Karpas-422 (cell line): ENCODE measurements around the gene CST3. TPM values are rescaled to one million over a fixed set of nuclear protein-coding genes. Genes with fewer than 3 reads are reported as not detected.
"Not testable (repeated sequence)": the region's sequence is repeated elsewhere in the genome, so short reads cannot be mapped to it uniquely, and the experiment has no call there.

ENCODE experiments used
- DNase-seq: peaks from one replicate; pipeline ENCODE4 v3.0.0-alpha.2; 2015
- H2AFZ ChIP-seq: fragments of 200-600 bp; sonication (generic); 2 replicates; pipeline ENCODE4 v1.6.1; 2014; ENCODE audit warnings: antibody characterized with exemption, low read length, mixed read lengths
- H3K27ac ChIP-seq: fragments of 200-600 bp; sonication (generic); 2 replicates; pipeline ENCODE4 v1.5.1; 2014; ENCODE audit warnings: mild to moderate bottlenecking, low read length, moderate library complexity
- H3K27me3 ChIP-seq: fragments of 200-600 bp; sonication (generic); 2 replicates; pipeline ENCODE4 v1.6.1; 2014; ENCODE audit warnings: low read length, mixed read lengths
- H3K36me3 ChIP-seq: fragments of 200-600 bp; sonication (generic); 2 replicates; pipeline ENCODE4 v1.6.1; 2014; ENCODE audit warnings: low read length, mixed read lengths; ENCODE audit not compliant: insufficient read depth
- H3K4me1 ChIP-seq: fragments of 200-600 bp; sonication (generic); 2 replicates; pipeline ENCODE4 v1.6.1; 2014; ENCODE audit warnings: mild to moderate bottlenecking, low read length, mixed read lengths
- H3K4me2 ChIP-seq: fragments of 200-600 bp; sonication (generic); 2 replicates; pipeline ENCODE4 v1.6.1; 2014; ENCODE audit warnings: low read length, low read depth, mild to moderate bottlenecking; ENCODE audit not compliant: poor library complexity, severe bottlenecking
- H3K4me3 ChIP-seq: fragments of 200-600 bp; sonication (generic); 2 replicates; pipeline ENCODE4 v1.5.1; 2014; ENCODE audit warnings: mild to moderate bottlenecking, antibody characterized with exemption, low read length, mixed read lengths
- H3K79me2 ChIP-seq: fragments of 200-600 bp; sonication (generic); 2 replicates; pipeline ENCODE4 v1.6.1; 2014; ENCODE audit warnings: mild to moderate bottlenecking, low read length, mixed read lengths
- H3K9ac ChIP-seq: fragments of 200-600 bp; sonication (generic); 2 replicates; pipeline ENCODE4 v1.6.0; 2014; ENCODE audit warnings: low read length
- H3K9me2 ChIP-seq: fragments of 200-600 bp; sonication (generic), shearing (Covaris generic); replicated peaks from 2 replicates; pipeline ENCODE4 v1.6.0; 2014; ENCODE audit warnings: mild to moderate bottlenecking, low read length, moderate library complexity; ENCODE audit not compliant: insufficient read depth
- H3K9me3 ChIP-seq: fragments of 300-700, 200-600 bp; sonication (generic); 2 replicates; pipeline ENCODE4 v1.6.1; 2014; ENCODE audit warnings: low read length, mixed read lengths
- H4K20me1 ChIP-seq: fragments of 200-600 bp; sonication (generic); 2 replicates; pipeline ENCODE4 v1.6.1; 2014; ENCODE audit warnings: mild to moderate bottlenecking, antibody characterized with exemption, low read length, low read depth; ENCODE audit not compliant: insufficient read depth
- total RNA-seq: library from RNA; depleted of rRNA; stranded (reverse); fragments of >200 nt; shearing (Covaris generic); gene quantifications from 2 replicates; pipeline ENCODE4 v1.2.3, GENCODE V29; 2014; ENCODE audit warnings: low replicate concordance

The CST3 gene
- total RNA-seq, 1 experiment from 2014 or later, result not detected

DNA sequence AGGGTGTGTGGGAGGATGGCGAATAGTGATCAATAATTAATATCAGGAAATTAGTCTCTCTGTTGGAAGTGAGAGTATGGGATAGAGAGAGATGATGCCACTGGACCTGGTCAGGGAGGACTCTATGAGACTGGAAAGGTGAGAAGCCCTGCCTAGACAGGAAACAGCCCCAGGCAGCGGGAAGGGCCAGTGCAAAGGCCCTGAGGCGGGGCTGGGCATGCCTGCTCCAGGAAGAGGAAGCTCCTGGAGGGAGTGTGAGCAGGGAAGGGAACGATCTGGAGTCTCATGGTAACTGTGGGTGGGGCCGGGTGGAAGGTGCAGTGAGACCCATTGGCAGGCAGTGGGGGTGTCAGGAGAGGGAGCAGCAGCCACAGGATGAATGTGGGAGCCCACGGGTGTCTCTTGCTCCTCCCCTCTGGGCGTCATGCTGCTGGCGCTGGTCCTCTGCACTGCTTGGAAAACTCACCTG lies 1.8 kb upstream of the CST3 start:
- Histone ChIP-seq H3K9me3 (no peaks in the 10 kb centered on the region), H3K4me2 (no peak overlapping the region), H3K27ac (no peak overlapping the region), H3K9ac (no peak overlapping the region), H3K9me2 (no peaks in the 10 kb centered on the region), H3K4me1 (no peaks in the 10 kb centered on the region), H3K79me2 (no peaks in the 10 kb centered on the region), H3K27me3 (no peaks in the 10 kb centered on the region), H3K4me3 (no peak overlapping the region), H3K36me3 (no peaks in the 10 kb centered on the region), H2AFZ (no peak overlapping the region), H4K20me1 (no peaks in the 10 kb centered on the region)
- DNase-seq, result no peak

DNA sequence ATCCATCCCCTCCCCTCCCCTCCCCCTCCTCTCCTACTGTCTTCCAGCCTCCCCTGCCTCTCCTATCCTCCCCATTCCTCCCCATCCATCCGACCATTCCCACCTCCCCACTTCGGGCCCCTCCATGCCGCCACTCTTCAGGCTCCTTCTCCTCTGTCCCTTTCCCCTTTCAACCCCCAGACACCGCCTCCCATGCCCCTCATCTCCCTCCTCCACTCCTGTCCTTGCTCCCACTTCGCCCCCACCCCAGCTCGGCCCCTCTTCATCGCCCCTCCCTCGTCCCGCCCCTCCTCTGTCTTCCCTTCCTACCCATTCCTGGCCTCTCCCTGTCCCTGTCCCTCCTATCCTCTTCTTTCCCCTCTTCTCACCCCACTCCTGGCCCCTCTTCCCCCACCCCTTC lies 554 bp upstream of the CST3 start:
- Histone ChIP-seq H3K4me1 (no peaks in the 10 kb centered on the region), H3K9ac (no peak overlapping the region), H4K20me1 (no peaks in the 10 kb centered on the region), H2AFZ (no peak overlapping the region), H3K27me3 (no peaks in the 10 kb centered on the region), H3K79me2 (no peaks in the 10 kb centered on the region), H3K27ac (no peak overlapping the region), H3K9me2 (no peaks in the 10 kb centered on the region), H3K4me3 (no peak overlapping the region), H3K36me3 (no peaks in the 10 kb centered on the region), H3K4me2 (no peak overlapping the region), H3K9me3 (no peaks in the 10 kb centered on the region)
- DNase-seq, result no peak

DNA sequence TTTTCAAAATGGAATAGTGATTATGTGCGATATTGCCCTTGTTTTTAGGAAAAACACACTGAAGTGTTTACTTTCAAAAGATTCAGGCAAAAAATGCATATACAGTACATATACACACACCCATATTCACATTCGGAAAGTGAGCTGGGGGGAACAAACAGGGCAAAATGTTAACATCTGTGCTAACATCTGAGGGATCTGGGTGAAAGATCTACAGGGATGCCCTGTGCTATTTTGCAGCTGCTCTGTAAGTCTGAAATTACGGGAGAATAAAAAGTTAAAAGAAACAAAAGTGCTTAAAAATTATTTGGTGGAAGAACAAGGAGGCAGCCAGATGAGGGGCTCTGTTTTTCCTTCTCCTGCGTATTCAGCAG lies 860 bp downstream of the CST3 start:
- no peaks in the 10 kb centered on the region for H3K9me3 ChIP-seq
- H2AFZ ChIP-seq, result no peak overlapping the region
- H3K27me3 ChIP-seq, result no peaks in the 10 kb centered on the region
- no peak overlapping the region for H3K4me2 ChIP-seq
- no peaks in the 10 kb centered on the region for H3K79me2 ChIP-seq
- H3K36me3 ChIP-seq, result no peaks in the 10 kb centered on the region
- DNase-seq, result no peak
- H3K27ac ChIP-seq, result no peak overlapping the region
- H3K9me2 ChIP-seq, result no peaks in the 10 kb centered on the region
- no peaks in the 10 kb centered on the region for H4K20me1 ChIP-seq
- no peaks in the 10 kb centered on the region for H3K4me1 ChIP-seq
- no peak overlapping the region for H3K9ac ChIP-seq
- H3K4me3 ChIP-seq, result no peak overlapping the region

DNA sequence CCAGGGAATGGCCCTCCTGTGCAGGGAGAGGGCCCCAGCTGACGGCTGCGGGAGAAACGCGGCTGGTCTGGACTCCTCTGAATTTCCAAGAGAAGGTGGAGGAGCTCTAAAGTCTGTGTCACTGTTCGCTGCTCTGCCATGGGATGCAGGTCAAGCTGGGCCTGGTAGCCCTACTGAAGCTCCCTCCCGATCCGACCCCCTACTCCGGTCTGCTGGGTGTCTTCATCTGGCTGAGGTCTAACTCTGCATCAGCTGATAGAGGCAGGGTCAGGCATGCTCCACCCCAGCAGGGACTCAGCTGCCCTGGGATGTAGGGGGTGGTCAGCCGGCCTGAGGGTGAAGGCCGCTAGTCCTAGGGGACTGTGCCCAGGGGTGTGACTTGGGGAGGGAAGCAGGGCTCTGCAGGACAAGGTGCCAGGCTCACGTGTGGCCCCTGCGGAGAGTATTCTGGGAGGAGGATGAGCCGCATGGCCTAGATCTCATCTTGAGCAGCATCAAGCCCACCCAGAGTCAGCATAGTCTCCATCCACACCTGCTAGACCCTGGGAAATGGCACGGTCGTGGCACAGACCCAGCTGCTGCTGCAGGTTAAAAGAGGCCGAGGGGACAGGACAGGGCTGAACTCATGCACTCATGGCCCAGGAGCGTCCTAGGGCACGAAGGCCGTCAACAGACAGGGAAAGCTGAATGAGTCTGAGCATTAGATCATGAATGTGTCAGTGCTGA lies 1.4 kb downstream of the CST3 start:
- no peaks in the 10 kb centered on the region for H3K9me3 ChIP-seq
- H3K79me2 ChIP-seq, result no peaks in the 10 kb centered on the region
- no peak overlapping the region for H3K27ac ChIP-seq
- H3K36me3 ChIP-seq, result no peaks in the 10 kb centered on the region
- no peak overlapping the region for H3K4me3 ChIP-seq
- no peak overlapping the region for H3K4me2 ChIP-seq
- H3K4me1 ChIP-seq, result no peaks in the 10 kb centered on the region
- DNase-seq, result no peak
- no peak overlapping the region for H3K9ac ChIP-seq
- H2AFZ ChIP-seq, result no peak overlapping the region
- no peaks in the 10 kb centered on the region for H3K27me3 ChIP-seq
- no peaks in the 10 kb centered on the region for H4K20me1 ChIP-seq
- H3K9me2 ChIP-seq, result no peaks in the 10 kb centered on the region

DNA sequence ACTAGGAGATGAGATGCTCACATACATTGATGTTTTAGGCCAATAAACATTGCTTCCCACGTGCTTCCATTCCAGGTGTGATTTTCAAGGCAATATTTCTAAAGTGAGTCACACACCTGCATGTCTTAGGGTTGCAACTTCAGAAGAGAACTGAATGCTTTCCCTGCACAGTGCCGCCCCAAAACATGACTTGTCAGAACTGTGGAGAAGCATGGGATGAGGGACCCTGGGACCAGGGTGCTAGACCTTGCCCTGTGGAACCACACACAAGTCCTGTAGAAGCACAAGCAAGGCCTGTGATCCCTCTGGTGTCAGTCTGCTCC lies 2.0 kb downstream of the CST3 start:
- H3K4me2 ChIP-seq, result not testable (repeated sequence)

DNA sequence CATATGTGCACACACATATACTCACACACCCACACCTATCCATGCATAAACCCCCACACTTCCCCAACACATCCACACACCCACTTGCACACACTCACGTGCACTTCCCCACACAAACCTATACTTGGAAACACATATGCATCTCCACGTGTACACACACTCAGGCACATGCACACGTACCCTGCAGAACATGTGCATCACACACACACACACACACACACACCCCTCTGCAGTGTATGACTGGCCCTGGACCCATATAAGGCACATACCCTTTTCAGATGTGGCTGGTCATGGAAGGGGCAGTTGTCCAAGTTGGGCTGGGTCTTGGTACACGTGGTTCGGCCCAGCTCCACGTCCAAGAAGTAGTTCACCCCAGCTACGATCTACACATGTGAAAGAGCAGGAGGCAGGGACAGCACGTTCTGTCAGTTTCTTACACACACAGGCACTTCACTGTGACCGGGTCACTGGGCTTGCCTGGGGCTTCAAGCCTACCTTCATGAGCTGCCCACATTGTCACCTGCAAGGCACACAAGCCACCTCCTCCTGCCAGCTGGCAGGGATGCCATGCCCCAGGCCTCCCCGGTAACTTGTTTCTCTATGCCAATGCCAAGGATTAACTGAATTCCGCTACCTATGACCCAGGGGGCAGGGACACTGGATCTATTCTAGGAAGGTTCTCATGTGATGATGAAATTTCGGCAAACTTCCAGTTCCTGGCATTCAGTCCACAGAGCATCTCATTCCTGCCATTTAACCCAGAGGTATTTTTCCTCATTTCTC lies 2.6 kb downstream of the CST3 start:
- Histone ChIP-seq H4K20me1 (no peaks in the 10 kb centered on the region), H2AFZ (no peak overlapping the region), H3K36me3 (no peaks in the 10 kb centered on the region), H3K27ac (no peak overlapping the region), H3K4me2 (no peak overlapping the region), H3K9me3 (no peaks in the 10 kb centered on the region), H3K9ac (no peak overlapping the region), H3K9me2 (no peaks in the 10 kb centered on the region), H3K4me1 (no peaks in the 10 kb centered on the region), H3K79me2 (no peaks in the 10 kb centered on the region), H3K4me3 (no peak overlapping the region), H3K27me3 (no peaks in the 10 kb centered on the region)
- no peak for DNase-seq

More for the DNA sequence above, 2.0 kb downstream of the CST3 start:
- H3K9me3 ChIP-seq, H3K9ac ChIP-seq, H3K79me2 ChIP-seq, H3K27me3 ChIP-seq, H4K20me1 ChIP-seq, H3K36me3 ChIP-seq, H3K9me2 ChIP-seq, DNase-seq, H3K27ac ChIP-seq, H3K4me3 ChIP-seq, H2AFZ ChIP-seq, H3K4me1 ChIP-seq: not testable (repeated sequence)

DNA sequence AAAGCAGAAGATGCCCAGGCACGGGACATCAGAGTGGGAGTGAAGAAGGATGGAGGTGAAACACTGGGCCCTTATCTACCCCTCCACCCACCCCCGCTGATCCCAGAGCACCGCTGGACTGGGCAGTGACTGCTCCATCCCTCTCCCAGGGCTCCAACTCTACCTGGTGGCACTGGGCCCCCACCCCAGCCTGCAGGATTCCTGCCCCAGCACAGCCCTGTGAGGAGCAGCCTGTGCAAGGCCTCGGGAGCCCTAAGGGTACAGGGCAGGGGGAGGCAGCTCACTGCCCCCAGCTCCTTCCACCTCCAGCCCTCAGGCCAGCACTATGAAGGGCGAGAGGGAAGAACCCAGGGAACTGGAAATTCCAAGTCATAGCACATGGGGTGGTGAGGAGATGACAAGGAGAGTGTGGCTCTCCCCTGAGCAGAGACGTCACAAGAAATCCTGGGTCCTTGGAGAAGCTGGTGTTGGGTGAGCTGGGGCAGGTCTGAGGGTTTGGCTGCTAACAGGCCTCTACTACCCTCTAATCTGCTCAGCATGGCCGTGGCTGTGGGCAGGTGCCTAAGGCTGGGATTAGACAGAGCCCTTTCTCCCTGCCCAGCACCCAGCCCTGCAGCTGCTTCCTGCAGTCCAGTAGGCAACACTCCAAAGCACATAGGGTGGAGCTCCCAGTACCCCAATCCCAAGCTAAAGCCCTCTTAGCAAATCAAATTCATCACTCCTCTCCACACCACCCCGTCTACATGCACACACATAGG lies 3.5 kb downstream of the CST3 start:
- Histone ChIP-seq H3K27ac (no peak overlapping the region), H3K4me1 (no peaks in the 10 kb centered on the region), H3K9ac (no peak overlapping the region), H3K79me2 (no peaks in the 10 kb centered on the region), H3K9me2 (no peaks in the 10 kb centered on the region), H4K20me1 (no peaks in the 10 kb centered on the region), H3K36me3 (no peaks in the 10 kb centered on the region), H3K4me2 (no peak overlapping the region), H3K4me3 (no peak overlapping the region), H2AFZ (no peak overlapping the region), H3K27me3 (no peaks in the 10 kb centered on the region), H3K9me3 (no peaks in the 10 kb centered on the region)
- no peak for DNase-seq
